KMS-11 (cell line): Measurements from ENCODE around the gene SUCLG2.
A peak's percentile ranks its signal among the peaks of the same experiment; 100 is the strongest.

ENCODE experiments used
- H2AFZ ChIP-seq: fragments of 200-600 bp; sonication (generic); 2 replicates; pipeline ENCODE4 v1.6.1; 2016; ENCODE audit warnings: antibody characterized with exemption, mixed run types, low read depth
- H3K27ac ChIP-seq: fragments of 200-600 bp; sonication (generic); 2 replicates; pipeline ENCODE4 v1.6.1; 2016; ENCODE audit warnings: mild to moderate bottlenecking, mixed run types
- H3K27me3 ChIP-seq: fragments of 200-600 bp; sonication (generic); 2 replicates; pipeline ENCODE4 v1.6.1; 2017; ENCODE audit warnings: mild to moderate bottlenecking, low read depth, mixed run types, moderate library complexity; ENCODE audit not compliant: insufficient read depth
- H3K36me3 ChIP-seq: fragments of 200-600 bp; sonication (generic); 2 replicates; pipeline ENCODE4 v1.6.1; 2017; ENCODE audit warnings: mild to moderate bottlenecking, mixed run types; ENCODE audit not compliant: insufficient read depth
- H3K4me1 ChIP-seq: fragments of 200-600 bp; sonication (generic); 2 replicates; pipeline ENCODE4 v1.6.1; 2016; ENCODE audit warnings: mild to moderate bottlenecking, low read depth, mixed run types; ENCODE audit not compliant: poor library complexity, severe bottlenecking
- H3K4me2 ChIP-seq: fragments of 200-600 bp; sonication (generic); 2 replicates; pipeline ENCODE4 v1.7.0; 2016; ENCODE audit warnings: mild to moderate bottlenecking, mixed run types
- H3K4me3 ChIP-seq: fragments of 200-600 bp; sonication (generic); IDR thresholded peaks from 2 replicates; pipeline ENCODE4 v1.6.1; 2017; ENCODE audit warnings: low read depth, low read length, mixed read lengths; ENCODE audit not compliant: insufficient read depth
- H3K79me2 ChIP-seq: fragments of 200-600 bp; sonication (generic); 2 replicates; pipeline ENCODE4 v1.6.1; 2016; ENCODE audit warnings: low read depth, mixed run types; ENCODE audit not compliant: insufficient read depth
- H3K9ac ChIP-seq: fragments of 200-600 bp; sonication (generic); 2 replicates; pipeline ENCODE4 v1.6.1; 2016; ENCODE audit warnings: mild to moderate bottlenecking, mixed run types
- H4K20me1 ChIP-seq: fragments of 200-600 bp; sonication (generic); 2 replicates; pipeline ENCODE4 v1.6.1; 2016; ENCODE audit warnings: mild to moderate bottlenecking, mixed run types; ENCODE audit not compliant: insufficient read depth
- CTCF ChIP-seq: fragments of 200-600 bp; sonication (generic); conservative IDR thresholded peaks from 2 replicates; pipeline ENCODE4 v1.6.1; 2017; ENCODE audit warnings: low read depth, mild to moderate bottlenecking, antibody characterized with exemption, low read length, moderate library complexity, mixed read lengths

SUCLG2 gene

GRCh38 chr3:67381667-67382272 lies 272.6 kb downstream of the SUCLG2 start:
- H3K27ac ChIP-seq: no peak overlapping the region
- no peaks in the 10 kb centered on the region for H3K79me2 ChIP-seq
- H4K20me1 ChIP-seq: no peaks in the 10 kb centered on the region
- no peaks in the 10 kb centered on the region for H3K36me3 ChIP-seq
- H2AFZ ChIP-seq: no peak overlapping the region
- no peaks in the 10 kb centered on the region for H3K27me3 ChIP-seq
- no peaks in the 10 kb centered on the region for H3K4me1 ChIP-seq
- no peak overlapping the region for H3K4me3 ChIP-seq
- TF ChIP-seq CTCF: peak; percentile 60
- H3K9ac ChIP-seq: no peak overlapping the region
- no peak overlapping the region for H3K4me2 ChIP-seq

GRCh38 chr3:67380118-67380517 lies 274.3 kb downstream of the SUCLG2 start:
- H3K4me1 ChIP-seq: no peaks in the 10 kb centered on the region
- no peaks in the 10 kb centered on the region for H3K79me2 ChIP-seq
- no peaks in the 10 kb centered on the region for H3K27me3 ChIP-seq
- no peak overlapping the region for H3K4me3 ChIP-seq
- no peak for TF ChIP-seq CTCF
- no peaks in the 10 kb centered on the region for H3K36me3 ChIP-seq
- H3K4me2 ChIP-seq: no peak overlapping the region
- H2AFZ ChIP-seq: no peak overlapping the region
- no peak overlapping the region for H3K9ac ChIP-seq
- H4K20me1 ChIP-seq: no peaks in the 10 kb centered on the region
- no peak overlapping the region for H3K27ac ChIP-seq

- H3K27me3 ChIP-seq: no peaks in the 10 kb centered on the region
- H3K36me3 ChIP-seq: no peaks in the 10 kb centered on the region
- no peak for TF ChIP-seq CTCF
These were observed 277.1 kb downstream of the SUCLG2 start for GRCh38 chr3:67377299-67377698.

GRCh38 chr3:67376416-67376815 lies 278.0 kb downstream of the SUCLG2 start:
- no peaks in the 10 kb centered on the region for H3K27me3 ChIP-seq
- no peaks in the 10 kb centered on the region for H4K20me1 ChIP-seq
- no peaks in the 10 kb centered on the region for H3K4me1 ChIP-seq
- H3K9ac ChIP-seq: no peak overlapping the region
- no peak overlapping the region for H3K4me3 ChIP-seq
- no peak overlapping the region for H3K4me2 ChIP-seq
- no peak for TF ChIP-seq CTCF
- no peak overlapping the region for H3K27ac ChIP-seq
- H3K79me2 ChIP-seq: no peaks in the 10 kb centered on the region
- H2AFZ ChIP-seq: no peak overlapping the region
- no peaks in the 10 kb centered on the region for H3K36me3 ChIP-seq

More at GRCh38 chr3:67377299-67377698, 277.1 kb downstream of the SUCLG2 start:
- Histone ChIP-seq H3K27ac (no peak overlapping the region), H3K4me1 (no peaks in the 10 kb centered on the region), H3K9ac (no peak overlapping the region), H3K79me2 (no peaks in the 10 kb centered on the region), H2AFZ (no peak overlapping the region), H4K20me1 (no peaks in the 10 kb centered on the region), H3K4me3 (no peak overlapping the region), H3K4me2 (no peak overlapping the region)
